Left kidney (tissue), 8 donors: Measurements from ENCODE around the gene TAX1BP3. TPM values are rescaled to one million over a fixed set of nuclear protein-coding genes. Genes with fewer than 3 reads are reported as not detected.
"Not testable (repeated sequence)": the region's sequence is repeated elsewhere in the genome, so short reads cannot be mapped to it uniquely, and the experiment has no call there.

ENCODE experiments used
- DNase-seq: peaks from one replicate; pipeline ENCODE4 v3.0.0-alpha.2; 2013
- long read RNA-seq, 8 donors: transcript quantifications; one replicate each; lab custom pipeline, GENCODE V29; 2026
- polyA plus RNA-seq: library from polyadenylated mRNA; unstranded; fragments of 120-200 nt; gene quantifications from one replicate; pipeline ENCODE4 v1.2.1, GENCODE V29; 2013; ENCODE audit not compliant: insufficient read length

TAX1BP3 gene
- 78.4 TPM for polyA plus RNA-seq
- long read RNA-seq, donor 1, transcript TAX1BP3-201 (4 exons, 1,377 nt), result major isoform, 43 of 67 reads
- long read RNA-seq, donor 1, partial matches to known transcripts, result 0 of 67 reads
- long read RNA-seq, donor 1, other reads (novel, unspliced or antisense), result 24 of 67 reads
- long read RNA-seq, donor 2, transcript TAX1BP3-201 (4 exons, 1,377 nt), result major isoform, 26 of 33 reads
- long read RNA-seq, donor 2, partial matches to known transcripts, result 0 of 33 reads
- long read RNA-seq, donor 2, other reads (novel, unspliced or antisense), result 7 of 33 reads
- long read RNA-seq, donor 3, transcript TAX1BP3-201 (4 exons, 1,377 nt), result major isoform, 15 of 21 reads
- long read RNA-seq, donor 3, partial matches to known transcripts, result 0 of 21 reads
- long read RNA-seq, donor 3, other reads (novel, unspliced or antisense), result 6 of 21 reads
- long read RNA-seq, donor 4, result 0 reads
- long read RNA-seq, donor 5, transcript TAX1BP3-201 (4 exons, 1,377 nt), result major isoform, 27 of 54 reads
- long read RNA-seq, donor 5, partial matches to known transcripts, result 0 of 54 reads
- long read RNA-seq, donor 5, other reads (novel, unspliced or antisense), result 25 of 54 reads
- long read RNA-seq, donor 6, transcript TAX1BP3-201 (4 exons, 1,377 nt), result major isoform, 26 of 48 reads
- long read RNA-seq, donor 6, partial matches to known transcripts, result 0 of 48 reads
- long read RNA-seq, donor 6, other reads (novel, unspliced or antisense), result 20 of 48 reads
- long read RNA-seq, donor 7, transcript TAX1BP3-201 (4 exons, 1,377 nt), result major isoform, 16 of 40 reads
- long read RNA-seq, donor 7, partial matches to known transcripts, result 0 of 40 reads
- long read RNA-seq, donor 7, other reads (novel, unspliced or antisense), result 23 of 40 reads
- long read RNA-seq, donor 8, transcript TAX1BP3-201 (4 exons, 1,377 nt), result major isoform, 15 of 21 reads
- long read RNA-seq, donor 8, partial matches to known transcripts, result 0 of 21 reads
- long read RNA-seq, donor 8, other reads (novel, unspliced or antisense), result 6 of 21 reads

DNA sequence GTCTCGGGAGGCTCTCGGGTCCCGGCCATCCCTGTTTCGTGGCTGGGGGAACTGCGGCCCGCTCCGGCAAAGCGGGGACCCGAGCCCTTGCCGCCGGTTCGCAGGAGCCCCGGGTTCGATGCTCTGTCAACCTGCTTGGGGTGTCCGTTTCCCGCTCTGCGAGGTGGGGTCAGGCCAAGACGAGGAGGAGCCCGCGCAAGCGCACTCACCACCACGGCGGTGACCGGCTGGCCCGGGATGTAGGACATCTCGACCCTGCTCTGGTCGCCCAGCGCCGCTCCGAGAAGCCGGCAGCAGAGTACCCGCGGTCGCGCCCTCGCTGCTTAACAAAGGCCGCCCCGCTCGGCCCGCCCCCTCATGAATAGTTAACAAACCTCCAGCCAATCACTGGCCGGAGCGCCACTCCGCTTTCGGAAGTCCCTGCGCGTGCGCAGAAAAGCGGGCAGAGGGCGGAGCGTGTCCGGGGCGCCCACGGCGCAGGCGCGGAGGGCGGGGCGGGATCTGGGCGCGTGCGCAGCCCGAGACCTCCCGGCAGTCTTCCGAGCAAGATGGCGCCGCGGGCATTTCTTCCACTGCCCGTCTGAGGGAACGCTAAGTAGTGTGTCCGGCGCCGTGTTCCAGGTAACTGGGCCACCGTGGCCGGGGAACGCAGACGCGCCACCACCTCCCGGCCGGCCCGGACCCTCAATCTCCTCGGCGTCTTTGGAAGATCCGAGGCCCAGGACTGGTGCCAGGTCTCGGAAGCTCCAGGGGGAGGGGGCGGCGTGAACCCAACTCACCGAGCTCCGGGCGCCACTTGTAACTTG lies at the start of gene TAX1BP3, which contains the start of gene EMC6:
Gene TAX1BP3, minus strand, starts transcription at position 300 of the 806 bp plus-strand sequence. Its CDS starts 52 bp downstream, at position 248.
Gene EMC6, plus strand, starts transcription at position 534 of the 806 bp plus-strand sequence. CDS start 335 bp downstream, outside the sequence.
- DNase-seq, result peak; percentile 98

GRCh38 chr17:3715296-3715695 lies 46.9 kb upstream of the TAX1BP3 start:
- no peak for DNase-seq

DNA sequence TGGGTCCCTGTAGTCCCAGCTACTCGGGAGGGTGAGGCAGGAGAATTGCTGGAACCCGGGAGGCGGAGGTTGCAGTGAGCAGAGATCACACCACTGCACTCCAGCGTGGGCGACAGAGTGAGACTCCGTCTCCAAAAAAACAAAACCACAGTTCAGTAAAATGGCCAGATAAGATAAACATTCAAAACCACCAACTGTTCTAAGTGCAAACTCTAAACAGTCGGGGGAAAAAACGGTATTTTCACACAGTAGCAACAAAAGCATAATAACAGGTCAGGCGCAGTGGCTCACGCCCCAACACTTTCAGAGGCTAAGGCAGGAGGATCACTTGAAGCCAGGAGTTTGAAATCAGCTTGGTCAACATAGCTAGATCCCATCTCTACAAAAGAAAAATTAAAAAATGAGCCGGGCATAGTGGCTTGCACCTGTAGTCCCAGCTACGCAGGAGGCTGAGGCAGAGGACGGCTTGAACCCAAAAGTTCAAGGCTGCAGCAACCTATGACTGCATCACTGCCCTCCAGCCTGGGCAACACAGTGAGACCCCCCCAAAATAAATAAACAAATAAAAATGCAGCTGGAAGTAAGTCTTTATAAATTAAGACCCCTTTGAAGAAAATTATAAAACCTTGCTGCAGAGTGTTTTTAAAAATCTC lies 44.6 kb upstream of the TAX1BP3 start:
- DNase-seq, result no peak

DNA sequence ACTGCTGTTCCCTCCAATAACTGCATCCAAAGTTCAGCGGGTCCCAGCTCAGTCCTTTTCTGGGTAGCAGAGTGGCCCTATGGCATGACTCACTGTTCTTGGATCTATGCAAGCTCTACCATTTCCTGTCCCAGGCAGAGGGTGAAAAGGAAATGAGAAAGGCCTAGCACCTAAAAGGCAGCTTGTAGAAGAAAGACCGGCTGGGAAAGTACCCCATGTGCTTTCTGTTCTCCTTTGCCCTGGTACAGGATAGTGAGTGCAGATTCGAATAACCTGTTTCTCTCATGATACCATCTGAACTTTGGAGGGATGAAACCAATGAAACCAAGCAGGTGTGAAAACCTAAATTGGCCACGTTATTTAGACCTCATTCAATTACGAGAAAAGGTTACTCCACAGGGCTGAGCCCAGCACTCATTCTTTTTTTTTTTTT lies 42.6 kb upstream of the TAX1BP3 start:
- DNase-seq, result no peak

GRCh38 chr17:3708366-3708765 lies 40.0 kb upstream of the TAX1BP3 start:
- DNase-seq, result no peak

DNA sequence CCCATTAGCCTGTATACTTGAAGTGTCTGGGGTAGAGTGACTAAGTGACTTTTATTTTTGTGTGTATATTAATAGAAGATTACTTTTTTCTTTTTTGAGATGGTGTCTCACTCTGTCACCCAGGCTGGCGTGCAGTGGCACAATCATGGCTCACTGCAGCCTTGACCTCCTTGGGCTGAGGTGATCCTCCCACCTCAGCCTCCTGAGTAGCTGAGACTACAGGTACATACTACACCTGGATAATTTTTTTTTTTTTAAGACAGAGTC lies 37.3 kb upstream of the TAX1BP3 start:
- DNase-seq, result not testable (repeated sequence)

DNA sequence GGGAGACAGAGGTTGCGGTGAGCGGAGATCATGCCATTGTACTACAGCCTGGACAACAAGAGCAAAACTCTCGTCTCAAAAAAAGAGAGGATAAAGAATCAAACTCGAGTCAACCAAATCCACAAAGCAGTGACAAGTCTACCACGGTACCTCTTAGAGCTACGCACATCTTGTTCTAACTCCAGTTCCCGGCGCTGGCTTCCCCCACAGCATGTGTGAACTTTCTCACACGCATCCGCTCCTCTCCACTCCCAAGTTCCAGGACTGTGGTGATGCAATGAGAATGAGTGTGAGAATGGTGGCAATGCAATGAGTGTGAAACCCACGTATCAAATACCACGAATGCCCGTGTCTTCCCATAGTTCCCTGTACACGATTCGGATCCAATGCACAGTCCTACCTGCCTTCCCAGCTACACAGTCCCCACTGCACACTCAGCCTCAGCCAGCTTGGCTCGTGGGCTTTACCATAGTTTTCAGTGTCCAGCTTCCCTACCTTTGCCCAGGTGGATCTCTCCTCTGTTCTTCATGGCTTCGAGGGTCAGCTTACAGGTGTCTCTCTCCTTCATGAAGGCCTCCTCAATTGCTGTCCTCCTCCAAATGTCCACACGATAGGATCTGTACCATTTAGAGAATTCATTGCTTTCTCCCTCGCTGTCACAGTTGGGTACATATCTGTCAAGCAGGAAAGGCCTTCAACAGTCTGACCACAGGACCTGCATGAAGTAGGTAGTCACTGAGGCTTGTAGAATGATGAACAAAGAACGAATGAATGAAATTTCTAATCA lies 36.7 kb upstream of the TAX1BP3 start:
- DNase-seq, result no peak

DNA sequence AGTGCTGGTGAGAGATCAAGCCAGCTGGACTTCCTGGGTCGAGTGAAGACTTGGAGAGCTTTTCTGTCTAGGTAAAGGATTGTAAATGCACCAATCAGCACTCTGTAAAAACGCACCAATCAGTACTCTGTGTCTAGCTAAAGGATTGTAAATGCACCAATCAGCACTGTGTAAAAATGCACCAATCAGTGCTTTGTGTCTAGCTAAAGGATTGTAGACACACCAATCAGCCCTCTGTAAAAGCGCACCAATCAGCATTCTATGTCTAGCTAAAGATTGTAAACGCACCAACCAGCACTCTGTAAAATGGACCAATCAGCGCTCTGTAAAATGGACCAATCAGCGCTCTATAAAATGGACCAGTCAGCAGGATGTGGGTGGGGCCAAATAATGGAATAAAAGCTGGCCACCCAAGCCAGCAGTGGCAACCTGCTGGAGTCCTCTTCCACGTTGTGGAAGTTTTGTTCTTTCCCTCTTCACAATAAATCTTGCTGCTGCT lies 33.7 kb upstream of the TAX1BP3 start:
- DNase-seq, result not testable (repeated sequence)

DNA sequence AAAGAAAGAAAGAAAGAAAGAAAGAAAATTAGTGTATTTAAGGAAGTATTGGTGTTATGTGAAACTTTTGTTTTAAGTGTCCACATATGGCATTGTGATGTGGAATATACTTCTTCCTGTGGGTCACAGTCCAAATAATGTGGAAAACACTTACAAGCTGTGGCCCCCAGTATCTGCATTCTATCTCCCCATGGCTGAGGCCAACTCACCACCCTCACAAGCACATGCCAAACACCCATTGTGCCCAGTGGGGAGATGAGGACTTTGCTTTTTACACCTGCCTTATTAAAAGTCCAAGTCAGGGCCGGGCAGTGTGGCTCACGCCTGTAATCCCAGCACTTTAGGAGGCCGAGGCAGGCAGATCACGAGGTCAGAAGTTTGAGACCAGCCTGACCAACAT lies 31.6 kb upstream of the TAX1BP3 start:
- no peak for DNase-seq

DNA sequence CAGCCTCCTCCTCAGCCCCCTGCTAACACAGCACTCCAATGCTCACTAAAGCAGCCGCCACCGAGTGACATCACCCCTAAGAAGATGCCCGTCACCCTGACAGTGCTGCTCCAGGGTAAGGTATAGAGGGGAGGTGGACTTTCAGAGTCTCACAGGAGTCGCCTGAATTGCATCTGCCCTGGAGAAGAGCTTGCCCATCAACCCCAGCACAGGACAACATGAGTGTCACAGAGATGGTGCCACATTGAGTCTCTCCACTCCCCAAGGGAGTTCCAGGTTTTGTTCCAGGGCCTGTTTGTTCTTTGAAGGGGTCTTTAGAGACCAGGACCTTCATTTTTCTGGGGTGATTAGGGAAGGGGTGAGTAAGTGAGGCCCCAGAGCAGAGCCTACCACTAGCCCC lies 29.8 kb upstream of the TAX1BP3 start:
- DNase-seq, result no peak

- DNase-seq, result no peak
These were observed 28.7 kb upstream of the TAX1BP3 start for GRCh38 chr17:3697103-3697476.

- DNase-seq, result no peak
These were observed 27.5 kb upstream of the TAX1BP3 start, which contains the start of gene P2RX5 for GRCh38 chr17:3695723-3696411. TSS of gene P2RX5 (minus strand) at chr17:3696155. CDS start at chr17:3696005, 150 bp downstream.

- no peak for DNase-seq
These were observed 26.8 kb upstream of the TAX1BP3 start for GRCh38 chr17:3695129-3695722.

DNA sequence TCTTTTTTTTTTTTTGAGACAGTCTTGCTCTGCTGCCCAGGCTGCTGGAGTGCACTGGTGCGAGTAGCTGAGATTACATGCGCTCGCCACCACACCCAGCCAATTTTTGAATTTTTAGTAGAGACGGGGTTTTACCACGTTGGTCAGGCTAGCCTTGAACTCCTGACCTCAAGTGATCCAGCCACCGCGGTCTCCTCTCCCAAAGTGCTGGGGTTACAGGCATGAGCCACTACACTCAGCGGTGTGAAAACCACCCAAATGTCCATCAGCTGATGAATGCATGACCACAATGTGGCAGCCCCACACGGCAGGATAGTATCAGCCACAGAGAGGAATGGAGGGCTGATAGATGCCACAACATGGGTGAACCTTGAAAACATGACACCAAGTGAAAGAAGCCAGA lies 25.5 kb upstream of the TAX1BP3 start:
- DNase-seq, result no peak

DNA sequence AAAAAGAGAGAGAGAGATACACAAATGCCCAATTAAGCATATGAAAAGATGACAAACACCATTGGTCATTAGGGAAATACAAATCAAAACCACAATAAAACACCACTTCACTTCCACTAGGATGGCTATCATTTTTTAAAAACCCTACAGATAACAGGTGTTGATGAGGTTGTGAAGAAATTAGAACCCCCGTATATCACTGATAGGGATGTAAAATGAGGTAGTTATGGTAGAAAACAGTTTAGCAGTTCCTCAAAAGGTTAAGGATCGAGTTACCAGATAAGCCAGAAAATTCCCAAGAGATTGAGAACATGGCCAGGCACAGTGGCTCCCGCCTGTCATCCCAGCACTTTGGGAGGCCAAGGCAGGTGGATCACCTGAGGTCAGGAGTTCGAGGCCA lies 24.8 kb upstream of the TAX1BP3 start:
- no peak for DNase-seq

DNA sequence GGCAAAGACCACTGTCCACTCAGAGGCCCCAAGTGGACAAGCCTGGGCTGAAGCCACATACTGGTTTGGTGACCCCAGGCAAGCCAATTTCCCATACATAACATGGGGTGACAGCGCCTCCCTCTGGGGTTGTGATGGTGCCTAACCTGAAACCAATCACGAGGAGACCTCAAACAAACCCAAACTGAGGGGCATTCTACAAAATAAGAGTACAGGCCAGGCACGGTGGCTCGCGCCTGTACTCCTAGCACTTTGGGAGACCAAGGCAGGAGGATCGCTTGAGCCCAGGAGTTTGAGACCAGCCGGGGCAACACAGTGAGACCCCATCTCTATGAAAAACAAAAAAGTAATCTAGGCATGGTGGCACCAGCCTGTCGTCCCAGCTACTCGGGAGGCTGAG lies 24.0 kb upstream of the TAX1BP3 start:
- DNase-seq, result no peak

DNA sequence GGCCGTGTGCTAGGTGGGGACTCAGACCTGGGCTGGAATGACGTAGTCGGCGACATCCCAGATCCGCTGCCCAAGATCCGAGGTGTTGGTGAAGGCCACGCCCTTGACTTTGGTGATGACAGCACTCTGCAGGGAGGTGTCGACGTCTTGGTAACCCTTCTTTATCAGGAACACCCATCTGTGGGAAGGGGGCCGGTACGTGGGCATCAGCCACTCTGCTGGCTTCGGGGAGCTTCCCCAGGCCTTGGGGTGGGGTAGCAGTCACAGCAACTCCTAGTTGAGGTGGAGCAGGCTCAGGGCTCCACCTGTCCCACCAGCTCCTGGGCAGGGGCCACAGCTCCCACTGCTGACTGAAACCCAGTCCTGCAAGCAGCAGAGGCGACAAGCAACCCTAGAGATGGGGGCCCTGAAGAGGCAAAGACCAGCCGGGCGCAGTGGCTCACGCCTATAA lies 23.3 kb upstream of the TAX1BP3 start:
- no peak for DNase-seq

GRCh38 chr17:3690094-3690715 lies 21.8 kb upstream of the TAX1BP3 start:
- DNase-seq, result no peak
